Panc1 (cell line): ENCODE measurements around the gene ADAMTS14.
"Not testable (repeated sequence)": the region's sequence is repeated elsewhere in the genome, so short reads cannot be mapped to it uniquely, and the experiment has no call there.

Source experiments
- CTCF ChIP-seq: fragments of 450-650 bp; IDR thresholded peaks from 2 replicates; pipeline ENCODE4 v1.5.1; 2017; ENCODE audit warnings: mild to moderate bottlenecking
- POLR2AphosphoS5 ChIP-seq: IDR thresholded peaks from 2 replicates; pipeline ENCODE4 v1.6.1; 2012; ENCODE audit warnings: mild to moderate bottlenecking, low read depth, low read length, moderate library complexity

GRCh38 chr10:70644959-70645358 lies 27.3 kb upstream of the ADAMTS14 start:
- TF ChIP-seq CTCF, POLR2AphosphoS5: not testable (repeated sequence)
